Lower lobe of right lung (tissue), 2 donors: ENCODE results near the gene PIAS2. TPM values are rescaled to one million over a fixed set of nuclear protein-coding genes. Genes with fewer than 3 reads are reported as not detected.
A peak's percentile ranks its signal among the peaks of the same experiment; 100 is the strongest.
"Not testable (repeated sequence)": the region's sequence is repeated elsewhere in the genome, so short reads cannot be mapped to it uniquely, and the experiment has no call there.

Experiments
- ATAC-seq, 2 donors: fragments of 200-7000 bp; cut with Tn5 transposase; one replicate each; pipeline ENCODE4 v1.9.1; 2020 to 2022; ENCODE audit warnings: mild to moderate bottlenecking in 2 of 2, moderate library complexity in 2 of 2
- DNase-seq: peaks from one replicate; pipeline ENCODE4 v3.0.0-alpha.2; 2020
- H3K27ac ChIP-seq: fragments of 200-600 bp; one replicate; pipeline ENCODE4 v1.8.0; 2022
- H3K27me3 ChIP-seq: fragments of 200-600 bp; one replicate; pipeline ENCODE4 v1.8.0; 2022; ENCODE audit warnings: low read depth
- H3K36me3 ChIP-seq: fragments of 200-600 bp; one replicate; pipeline ENCODE4 v1.8.0; 2022; ENCODE audit warnings: mild to moderate bottlenecking
- H3K4me1 ChIP-seq: fragments of 200-600 bp; one replicate; pipeline ENCODE4 v1.8.0; 2022
- H3K4me3 ChIP-seq: fragments of 200-600 bp; one replicate; pipeline ENCODE4 v1.8.0; 2022; ENCODE audit warnings: mild to moderate bottlenecking
- H3K9me3 ChIP-seq: fragments of 200-600 bp; one replicate; pipeline ENCODE4 v1.8.0; 2022
- CTCF ChIP-seq: fragments of 200-600 bp; IDR thresholded peaks from one replicate; pipeline ENCODE4 v1.8.0; 2022; ENCODE audit warnings: antibody characterized with exemption, mild to moderate bottlenecking
- intact Hi-C: fragments of 100-400 bp; cut with DNase I; formaldehyde crosslinking; loops from one replicate; pipeline ENCODE4 v1.11.0; 2022
- total RNA-seq: library from RNA; stranded (reverse); fragmentation: NEBNext Ultra II Directional; extraction: Animal tissue kit (Norgen Biotek cat#: 25700); gene quantifications from one replicate; pipeline ENCODE4 v1.2.1, GENCODE V29; 2021
- donor health status: DM: no; HTN: yes; CAD: no; lungs with severe emphysema.

The PIAS2 gene
- total RNA-seq, 1 donor from 2014 or later = 36.6 TPM

GRCh38 chr18:46833899-46834298 lies 83.4 kb downstream of the PIAS2 start:
- Histone ChIP-seq H3K4me1 (no peaks in the 10 kb centered on the region), H3K36me3 (peaks cover 29% of the 10 kb centered on the region), H3K27ac (no peak overlapping the region), H3K4me3 (no peak overlapping the region), H3K27me3 (no peaks in the 10 kb centered on the region), H3K9me3 (no peaks in the 10 kb centered on the region)
- ATAC-seq (no peak), DNase-seq (no peak)
- intact Hi-C loops = no loop called here
- no peak for TF ChIP-seq CTCF

DNA sequence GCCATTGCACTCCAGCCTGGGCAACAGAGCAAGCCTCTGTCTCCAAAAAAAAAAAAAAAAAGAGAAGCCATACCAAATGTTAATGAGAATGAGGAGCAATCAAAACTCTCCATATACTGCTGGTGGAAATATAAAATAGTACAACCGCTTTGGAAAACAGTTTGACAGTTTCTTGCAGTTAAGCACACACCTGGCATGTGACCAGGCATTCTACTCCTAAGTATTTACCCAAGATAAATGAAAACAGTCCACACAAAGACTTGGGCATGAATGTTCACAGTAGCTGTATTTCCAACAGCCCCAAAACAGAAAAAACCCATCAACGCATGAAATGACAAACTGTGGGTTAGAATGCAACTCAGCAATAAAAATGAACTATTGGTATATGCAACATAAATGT lies 84.5 kb downstream of the PIAS2 start:
- Histone ChIP-seq H3K27ac (no peak overlapping the region), H3K9me3 (no peaks in the 10 kb centered on the region), H3K27me3 (no peaks in the 10 kb centered on the region), H3K36me3 (peaks cover 37% of the 10 kb centered on the region), H3K4me1 (no peaks in the 10 kb centered on the region), H3K4me3 (no peak overlapping the region)
- intact Hi-C loops = no loop called here
- DNase-seq (no peak), ATAC-seq (peak in 1 of 2 donors; percentile 46)
- no peak for TF ChIP-seq CTCF

- H3K27me3 ChIP-seq, intact Hi-C loops, DNase-seq, ATAC-seq, H3K4me1 ChIP-seq, H3K4me3 ChIP-seq, H3K27ac ChIP-seq, H3K9me3 ChIP-seq: not testable (repeated sequence)
- H3K36me3 ChIP-seq = peaks cover 41% of the 10 kb centered on the region
Measured at GRCh38 chr18:46832422-46832821, 84.9 kb downstream of the PIAS2 start.

- ATAC-seq = no peak
- H3K27me3 ChIP-seq = no peaks in the 10 kb centered on the region
- H3K9me3 ChIP-seq = no peaks in the 10 kb centered on the region
- no peak for TF ChIP-seq CTCF
- H3K27ac ChIP-seq = no peak overlapping the region
- H3K4me1 ChIP-seq = no peaks in the 10 kb centered on the region
- H3K36me3 ChIP-seq = peaks cover 47% of the 10 kb centered on the region
- no peak overlapping the region for H3K4me3 ChIP-seq
- intact Hi-C loops = no loop called here
- no peak for DNase-seq
Measured at GRCh38 chr18:46831434-46831833, 85.9 kb downstream of the PIAS2 start.

DNA sequence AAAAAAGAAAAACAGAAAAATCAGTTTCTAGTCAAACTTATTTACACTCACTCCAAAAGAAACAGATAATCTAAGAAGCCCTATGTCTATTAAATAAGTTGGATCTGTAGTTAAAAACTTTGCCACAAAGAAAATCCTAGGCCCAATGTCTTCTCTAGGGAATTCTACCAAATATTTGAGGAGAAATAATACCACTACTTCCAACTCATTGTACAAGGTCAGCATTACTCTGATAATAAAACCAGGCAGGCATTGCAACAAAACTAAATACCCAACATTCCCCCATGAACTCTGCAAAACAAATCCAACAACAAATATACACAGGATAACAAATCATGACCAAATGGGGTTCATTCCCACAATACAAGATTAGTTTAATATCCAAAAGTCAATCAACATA lies 86.7 kb downstream of the PIAS2 start:
- TF ChIP-seq CTCF = no peak
- intact Hi-C loops = no loop called here
- Histone ChIP-seq H3K27me3 (no peaks in the 10 kb centered on the region), H3K36me3 (peaks cover 47% of the 10 kb centered on the region), H3K4me3 (no peak overlapping the region), H3K27ac (no peak overlapping the region), H3K4me1 (no peaks in the 10 kb centered on the region), H3K9me3 (no peaks in the 10 kb centered on the region)
- ATAC-seq (no peak), DNase-seq (no peak)

DNA sequence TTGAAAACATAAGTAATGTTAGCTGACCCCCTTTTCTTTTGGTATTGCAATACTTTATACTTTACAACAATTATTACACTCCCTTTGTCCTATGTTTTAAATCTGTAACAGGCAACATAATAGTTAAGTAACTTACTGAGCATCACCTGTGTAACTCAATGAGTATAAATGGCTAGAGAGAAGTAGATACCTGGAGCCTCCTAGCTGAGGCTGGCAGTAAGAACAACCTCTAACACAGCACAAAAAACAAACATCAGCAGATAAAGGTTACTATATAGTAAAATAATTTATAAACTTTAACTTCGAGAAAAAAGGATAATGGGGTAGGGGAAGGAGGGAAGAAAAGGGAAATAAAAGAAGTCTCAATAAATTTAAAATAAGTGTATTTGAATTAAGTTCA lies 87.4 kb downstream of the PIAS2 start:
- ATAC-seq = no peak
- H3K9me3 ChIP-seq = no peaks in the 10 kb centered on the region
- no peak for TF ChIP-seq CTCF
- no peak for DNase-seq
- no peaks in the 10 kb centered on the region for H3K4me1 ChIP-seq
- no peaks in the 10 kb centered on the region for H3K27me3 ChIP-seq
- H3K36me3 ChIP-seq = peaks cover 44% of the 10 kb centered on the region
- no peak overlapping the region for H3K4me3 ChIP-seq
- no peak overlapping the region for H3K27ac ChIP-seq
- intact Hi-C loops = no loop called here
